SK-N-MC (cell line): ENCODE data around the gene ASTE1.
A peak's percentile ranks its signal among the peaks of the same experiment; 100 is the strongest.

Experiments used
- EZH2 ChIP-seq: fragments of 200-600 bp; sonication (generic); IDR thresholded peaks from one replicate; pipeline ENCODE4 v1.6.1; 2017; ENCODE audit warnings: antibody characterized with exemption
- POLR2AphosphoS5 ChIP-seq: IDR thresholded peaks from 2 replicates; pipeline ENCODE4 v1.6.1; 2012; ENCODE audit warnings: mild to moderate bottlenecking, low read depth, low read length, borderline replicate concordance

DNA sequence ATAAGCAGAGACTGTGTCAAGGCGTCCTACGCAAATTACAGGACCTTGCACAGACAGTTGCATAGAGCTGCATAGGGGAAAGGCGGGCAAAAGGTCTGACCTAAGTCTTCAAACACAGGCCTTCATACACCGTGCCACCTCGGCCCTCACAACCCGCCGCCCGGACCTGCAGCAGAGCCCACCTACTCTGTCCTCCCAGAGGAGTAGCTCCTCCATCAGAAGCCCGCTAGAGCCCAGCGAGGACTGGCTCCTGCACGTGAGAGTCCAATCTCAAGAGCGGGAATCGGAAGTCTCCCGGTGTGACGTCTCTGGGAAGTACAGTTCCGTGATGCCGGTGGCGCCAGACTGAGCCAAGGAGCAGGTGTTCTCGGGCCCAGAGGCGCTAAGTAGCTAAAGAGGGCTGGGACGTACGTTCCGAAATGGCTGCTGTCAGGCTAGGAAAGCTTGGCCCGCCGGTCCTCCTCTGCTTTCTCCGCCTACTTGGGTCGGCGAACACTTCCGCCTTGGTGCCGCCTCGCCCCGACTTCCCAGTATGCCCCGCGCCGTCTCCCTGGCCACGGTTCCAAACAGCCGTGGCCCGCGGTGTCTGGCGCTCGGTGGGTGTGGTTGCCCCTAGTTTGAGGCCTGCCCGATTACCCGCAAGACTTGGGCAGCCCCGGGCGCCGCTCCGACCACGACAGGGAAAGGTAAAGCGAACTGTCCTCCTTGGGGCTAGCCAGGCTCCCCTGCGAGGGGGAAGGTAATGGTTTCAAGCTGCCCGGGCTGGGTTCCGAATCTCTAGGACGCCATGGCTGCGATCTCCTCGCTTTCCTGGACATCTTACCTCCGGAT lies at the start of gene ASTE1, which contains the start of gene NEK11:
- TF ChIP-seq EZH2 (no peak), POLR2AphosphoS5 (peak; percentile 85)
